GM10266 (cell line): ENCODE measurements around the gene LLPH.

Source experiments
- DNase-seq: peaks from one replicate; pipeline ENCODE4 v3.0.0; 2012; ENCODE audit errors: extremely low spot score
- CTCF ChIP-seq: IDR thresholded peaks from 2 replicates; pipeline ENCODE4 v1.5.1; 2012; ENCODE audit warnings: mild to moderate bottlenecking, low read depth; ENCODE audit not compliant: control insufficient read depth, insufficient read depth; ENCODE audit errors: missing control alignments

The LLPH gene

GRCh38 chr12:66154776-66155175, 24.2 kb upstream of the LLPH start:
- DNase-seq = no peak
- TF ChIP-seq CTCF = no peak

- DNase-seq = no peak
- no peak for TF ChIP-seq CTCF
Measured at GRCh38 chr12:66152732-66153131, 22.2 kb upstream of the LLPH start.

GRCh38 chr12:66149702-66150398, 19.3 kb upstream of the LLPH start:
- no peak for TF ChIP-seq CTCF
- DNase-seq = no peak

- no peak for TF ChIP-seq CTCF
- no peak for DNase-seq
Measured at GRCh38 chr12:66144791-66145754, 14.5 kb upstream of the LLPH start.

- TF ChIP-seq CTCF = no peak
Measured at GRCh38 chr12:66143868-66144267, 13.3 kb upstream of the LLPH start.

GRCh38 chr12:66142826-66143225, 12.3 kb upstream of the LLPH start:
- DNase-seq = no peak
- no peak for TF ChIP-seq CTCF

More at GRCh38 chr12:66143868-66144267, 13.3 kb upstream of the LLPH start:
- no peak for DNase-seq

- no peak for TF ChIP-seq CTCF
- no peak for DNase-seq
Measured at GRCh38 chr12:66141299-66141698, 10.7 kb upstream of the LLPH start.
